GM23248 (cell line): ENCODE data around the gene TRPC6.

Experiments
- EZH2 ChIP-seq: fragments of 200-600 bp; sonication (generic); IDR thresholded peaks from 2 replicates; pipeline ENCODE4 v1.6.1; 2018; ENCODE audit warnings: antibody characterized with exemption, mild to moderate bottlenecking; ENCODE audit not compliant: insufficient read depth, poor library complexity, severe bottlenecking
- EZH2phosphoT487 ChIP-seq: fragments of 200-600 bp; sonication (generic); IDR thresholded peaks from 2 replicates; pipeline ENCODE4 v1.6.1; 2018; ENCODE audit warnings: antibody characterized with exemption, moderate library complexity, mild to moderate bottlenecking, low read depth; ENCODE audit not compliant: insufficient read depth

GRCh38 chr11:101508370-101508769, 75.4 kb downstream of the TRPC6 start:
- TF ChIP-seq EZH2phosphoT487 (no peak), EZH2 (no peak)
